IMR-90 (cell line): ENCODE results near the gene ATP2C2. TPM values are rescaled to one million over a fixed set of nuclear protein-coding genes. Genes with fewer than 3 reads are reported as not detected.

Experiments used
- ATAC-seq: fragments of 200-7000 bp; cut with Tn5 transposase; 2 replicates; pipeline ENCODE4 v1.9.1; 2020; ENCODE audit warnings: low read depth, mild to moderate bottlenecking, moderate library complexity
- BruUV-seq: library from RNA; stranded (reverse); fragments of 400-500 nt; replicated peaks from 2 replicates; lab custom pipeline; 2021; lab: Mats Ljungman, UMichigan
- CTCF ChIA-PET: fragments of 300-600 bp; formaldehyde crosslinking; extraction: SDS; loops from one replicate; lab custom pipeline; 2021; ENCODE audit warnings: antibody characterized with exemption; lab: Yijun Ruan, JAX
- POLR2A ChIA-PET: fragments of 300-600 bp; sonication (Branson Sonifier 250); formaldehyde crosslinking; loops from one replicate; lab custom pipeline; 2022; ENCODE audit warnings: antibody characterized with exemption; ENCODE audit not compliant: unreplicated experiment; lab: Charles Lee
- DNase-seq: peaks from one replicate; pipeline ENCODE4 v3.0.0; 2013
- H2AFZ ChIP-seq: replicated peaks from 2 replicates; pipeline ENCODE3; 2013; ENCODE audit warnings: low read length, mild to moderate bottlenecking; ENCODE audit not compliant: poor library complexity
- H2AK5ac ChIP-seq: 2 replicates; pipeline ENCODE4 v1.6.1; 2013; ENCODE audit warnings: low read depth, low read length, inconsistent platforms
- H2AK9ac ChIP-seq: replicated peaks from 2 replicates; pipeline ENCODE3; 2013; ENCODE audit warnings: mild to moderate bottlenecking, low read depth, low read length, moderate library complexity; ENCODE audit not compliant: poor library complexity
- H2BK120ac ChIP-seq: 2 replicates; pipeline ENCODE4 v1.6.1; 2013; ENCODE audit warnings: low read depth, low read length, inconsistent platforms
- H2BK15ac ChIP-seq: 3 replicates; pipeline ENCODE4 v1.6.1; 2013; ENCODE audit warnings: low read depth, low read length, inconsistent platforms
- H2BK20ac ChIP-seq: 2 replicates; pipeline ENCODE4 v1.6.1; 2013; ENCODE audit warnings: low read depth, mild to moderate bottlenecking, inconsistent platforms, low read length, moderate library complexity
- H2BK5ac ChIP-seq: 2 replicates; pipeline ENCODE4 v1.6.1; 2013; ENCODE audit warnings: mild to moderate bottlenecking, low read depth, low read length, inconsistent platforms; ENCODE audit not compliant: poor library complexity, severe bottlenecking
- H3K14ac ChIP-seq: replicated peaks from 2 replicates; pipeline ENCODE4 v1.6.1; 2013; ENCODE audit warnings: low read depth, low read length, inconsistent platforms
- H3K18ac ChIP-seq: 2 replicates; pipeline ENCODE4 v1.6.1; 2013; ENCODE audit warnings: low read depth, low read length, control low read depth
- H3K23ac ChIP-seq: 2 replicates; pipeline ENCODE4 v1.6.1; 2013; ENCODE audit warnings: low read depth, low read length, inconsistent platforms
- H3K27ac ChIP-seq: 2 replicates; pipeline ENCODE4 v1.5.1; 2013; ENCODE audit warnings: mild to moderate bottlenecking, control low read depth, low read length; ENCODE audit not compliant: insufficient read depth
- H3K27me3 ChIP-seq: 2 replicates; pipeline ENCODE4 v1.6.1; 2013; ENCODE audit warnings: low read length; ENCODE audit not compliant: control insufficient read depth, insufficient read depth
- H3K36me3 ChIP-seq: 2 replicates; pipeline ENCODE4 v1.6.1; 2013; ENCODE audit warnings: low read length, mixed read lengths; ENCODE audit not compliant: control insufficient read depth, insufficient read depth
- H3K4ac ChIP-seq: 2 replicates; pipeline ENCODE4 v1.6.1; 2013; ENCODE audit warnings: low read depth, low read length, inconsistent platforms
- H3K4me1 ChIP-seq: 2 replicates; pipeline ENCODE4 v1.6.1; 2013; ENCODE audit warnings: low read length, mixed read lengths; ENCODE audit not compliant: control insufficient read depth, insufficient read depth
- H3K4me2 ChIP-seq: 2 replicates; pipeline ENCODE4 v1.6.1; 2013; ENCODE audit warnings: low read depth, mild to moderate bottlenecking, control low read depth, low read length, moderate library complexity
- H3K4me3 ChIP-seq: 2 replicates; pipeline ENCODE4 v1.5.1; 2013; ENCODE audit warnings: low read depth, mild to moderate bottlenecking, control low read depth, low read length, moderate library complexity; ENCODE audit not compliant: insufficient read depth
- H3K56ac ChIP-seq: 2 replicates; pipeline ENCODE4 v1.6.1; 2013; ENCODE audit warnings: low read length, inconsistent platforms; ENCODE audit not compliant: insufficient read depth; ENCODE audit errors: extremely low read depth
- H3K79me1 ChIP-seq, 2 experiments: 2 replicates each; pipeline ENCODE4 v1.6.1; 2013; ENCODE audit warnings: low read length in 2 of 2, inconsistent platforms in 1 of 2, low read depth in 1 of 2
- H3K9ac ChIP-seq: 2 replicates; pipeline ENCODE4 v1.6.1; 2013; ENCODE audit warnings: low read depth, low read length, control low read depth
- H3K9me1 ChIP-seq: 2 replicates; pipeline ENCODE4 v1.6.1; 2013; ENCODE audit warnings: low read length, inconsistent platforms; ENCODE audit not compliant: insufficient read depth
- H3K9me3 ChIP-seq: 2 replicates; pipeline ENCODE4 v1.6.1; 2013; ENCODE audit warnings: low read length; ENCODE audit not compliant: control insufficient read depth, insufficient read depth
- H4K20me1 ChIP-seq: 2 replicates; pipeline ENCODE4 v1.6.1; 2013; ENCODE audit warnings: low read length, inconsistent platforms; ENCODE audit not compliant: insufficient read depth
- H4K5ac ChIP-seq: 2 replicates; pipeline ENCODE4 v1.6.1; 2013; ENCODE audit warnings: mild to moderate bottlenecking, low read depth, low read length, control low read depth
- H4K8ac ChIP-seq, 2 experiments: 2 replicates each; pipeline ENCODE4 v1.6.1; 2013; ENCODE audit warnings: low read depth in 2 of 2, low read length in 2 of 2, control low read depth in 1 of 2, inconsistent platforms in 1 of 2
- H4K91ac ChIP-seq: 2 replicates; pipeline ENCODE4 v1.6.1; 2013; ENCODE audit warnings: low read depth, low read length, inconsistent platforms; ENCODE audit not compliant: insufficient read depth
- CHD1 ChIP-seq: IDR thresholded peaks from 2 replicates; pipeline ENCODE4 v1.6.1; 2012; ENCODE audit warnings: low read depth, low read length, improper control_type of control experiment
- MAZ ChIP-seq: IDR thresholded peaks from 2 replicates; pipeline ENCODE4 v1.6.1; 2012; ENCODE audit warnings: low read depth, mild to moderate bottlenecking, low read length, improper control_type of control experiment, moderate library complexity, borderline replicate concordance
- NFE2L2 ChIP-seq: fragments of 150-350 bp; IDR thresholded peaks from 2 replicates; pipeline ENCODE4 v1.6.1; 2016; ENCODE audit warnings: low read depth, mild to moderate bottlenecking, low read length
- POLR2A ChIP-seq: IDR thresholded peaks from 2 replicates; pipeline ENCODE4 v1.6.1; 2012; ENCODE audit warnings: mild to moderate bottlenecking, low read depth, low read length
- USF2 ChIP-seq: fragments of 150-350 bp; IDR thresholded peaks from 2 replicates; pipeline ENCODE4 v1.6.1; 2017; ENCODE audit warnings: mild to moderate bottlenecking, antibody characterized with exemption, low read length, low read depth
- WGBS, 2 experiments: methylation state at CpG; one replicate each; pipeline versions ENCODE4 v1.1.5 to v1.1.7; 2013; ENCODE audit warnings: missing lambda C conversion rate in 2 of 2; ENCODE audit not compliant: insufficient read length in 1 of 2; ENCODE audit errors: extremely low coverage in 2 of 2; 5-methylcytosine and 5-hydroxymethylcytosine counted together
- dilution Hi-C: fragments of 300-500 bp; cut with HindIII; formaldehyde crosslinking; loops from one replicate; pipeline ENCODE4 v1.14.3; 2018; ENCODE audit warnings: low sequenced_read_pairs; ENCODE audit not compliant: unreplicated experiment
- in situ Hi-C: fragments of 300-500 bp; cut with MboI; formaldehyde crosslinking; loops from 3 replicates; pipeline ENCODE4 v1.14.3; 2019; ENCODE audit warnings: low sequenced_read_pairs, inconsistent platforms, mixed read lengths
- intact Hi-C: fragments of 100-400 bp; cut with micrococcal nuclease; formaldehyde crosslinking; loops from 2 replicates; pipeline ENCODE4 v1.10.0; 2022
- polyA plus RNA-seq, 3 experiments: library from polyadenylated mRNA; depleted of rRNA; stranded (reverse); fragments of >200 nt; gene quantifications; 2 replicates each; pipeline ENCODE4 v1.2.3, GENCODE V29; 2012; ENCODE audit warnings: low replicate concordance in 1 of 3
- total RNA-seq: library from RNA; depleted of rRNA; stranded (reverse); fragments of >200 nt; gene quantifications from 2 replicates; pipeline ENCODE4 v1.2.3, GENCODE V29; 2012
- TF ChIP-seq, protein P1 (sequence below): fragments of 150-350 bp; IDR thresholded peaks from 2 replicates; pipeline ENCODE4 v1.6.1; 2016; ENCODE audit warnings: low read depth, mild to moderate bottlenecking, low read length, moderate library complexity, borderline replicate concordance

ATP2C2 gene
- total and polyA plus RNA-seq, 2 of the 4 experiments (the other 2 are of a cell fraction) = not detected

DNA sequence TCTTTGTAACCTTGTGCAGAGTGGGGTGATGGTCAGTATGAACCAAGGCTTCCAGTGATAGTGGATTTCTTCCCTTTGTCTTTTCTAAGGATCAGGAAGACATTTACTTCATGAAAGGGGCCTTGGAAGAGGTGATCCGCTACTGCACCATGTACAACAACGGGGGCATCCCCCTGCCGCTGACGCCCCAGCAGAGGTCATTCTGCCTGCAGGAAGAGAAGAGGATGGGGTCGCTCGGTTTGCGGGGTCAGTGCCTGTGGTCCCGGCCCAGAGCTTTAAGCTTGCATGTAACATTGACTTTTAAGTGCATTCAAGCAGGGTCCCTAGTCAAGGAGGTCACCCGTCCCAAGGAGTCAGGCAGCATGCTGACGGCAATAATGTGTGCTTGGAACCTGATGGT lies 80.1 kb downstream of the ATP2C2 start:
- TF ChIP-seq CHD1 (no peak), POLR2A (no peak), USF2 (no peak), MAZ (no peak), NFE2L2 (no peak)
- TF ChIP-seq, protein P1, sequence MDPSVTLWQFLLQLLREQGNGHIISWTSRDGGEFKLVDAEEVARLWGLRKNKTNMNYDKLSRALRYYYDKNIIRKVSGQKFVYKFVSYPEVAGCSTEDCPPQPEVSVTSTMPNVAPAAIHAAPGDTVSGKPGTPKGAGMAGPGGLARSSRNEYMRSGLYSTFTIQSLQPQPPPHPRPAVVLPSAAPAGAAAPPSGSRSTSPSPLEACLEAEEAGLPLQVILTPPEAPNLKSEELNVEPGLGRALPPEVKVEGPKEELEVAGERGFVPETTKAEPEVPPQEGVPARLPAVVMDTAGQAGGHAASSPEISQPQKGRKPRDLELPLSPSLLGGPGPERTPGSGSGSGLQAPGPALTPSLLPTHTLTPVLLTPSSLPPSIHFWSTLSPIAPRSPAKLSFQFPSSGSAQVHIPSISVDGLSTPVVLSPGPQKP = no peak
- no peak overlapping the region for H3K4me3 ChIP-seq
- no peak overlapping the region for H3K18ac ChIP-seq
- H4K8ac ChIP-seq = no peak overlapping the region
- H3K56ac ChIP-seq = no peak overlapping the region
- intact Hi-C loops = no loop called here
- 80% methylated on average over 2 of the region's 10 CpGs; no CpG with 5 or more reads in 1 of the 2 experiments for WGBS, 2 experiments
- H3K27me3 ChIP-seq = peaks cover 3% of the 10 kb centered on the region; the same call in 1 of the 2 replicates
- H3K36me3 ChIP-seq = no peaks in the 10 kb centered on the region
- no peak overlapping the region for H3K4me2 ChIP-seq
- POLR2A ChIA-PET = no interaction called here
- H3K4ac ChIP-seq = no peak overlapping the region
- H3K14ac ChIP-seq = no peak overlapping the region
- DNase-seq (no peak), ATAC-seq (no peak)
- H3K79me1 ChIP-seq = no peaks in the 10 kb centered on the region
- no peaks in the 10 kb centered on the region for H3K9me3 ChIP-seq
- peaks cover 2% of the 10 kb centered on the region for H4K20me1 ChIP-seq
- H4K5ac ChIP-seq = no peak overlapping the region
- H2BK15ac ChIP-seq = no peak overlapping the region
- no peak overlapping the region for H2AK5ac ChIP-seq
- no peak overlapping the region for H2BK20ac ChIP-seq
- in situ Hi-C loops = no loop called here
- H3K9ac ChIP-seq = no peak overlapping the region
- no peak overlapping the region for H2BK120ac ChIP-seq
- H2AFZ ChIP-seq = no peak overlapping the region
- H3K23ac ChIP-seq = no peak overlapping the region
- H3K27ac ChIP-seq = no peak overlapping the region
- H2AK9ac ChIP-seq = no peak overlapping the region
- no peak overlapping the region for H2BK5ac ChIP-seq
- dilution Hi-C loops = no loop called here
- BruUV-seq = no TSS peak
- peaks cover 12% of the 10 kb centered on the region for H3K9me1 ChIP-seq
- CTCF ChIA-PET = no interaction called here
- no peaks in the 10 kb centered on the region for H3K4me1 ChIP-seq
- H4K91ac ChIP-seq = no peak overlapping the region
